ENCODE results near the gene ABCA10.
"Not testable (repeated sequence)": the region's sequence is repeated elsewhere in the genome, so short reads cannot be mapped to it uniquely, and the experiment has no call there.

Gene ABCA10

DNA sequence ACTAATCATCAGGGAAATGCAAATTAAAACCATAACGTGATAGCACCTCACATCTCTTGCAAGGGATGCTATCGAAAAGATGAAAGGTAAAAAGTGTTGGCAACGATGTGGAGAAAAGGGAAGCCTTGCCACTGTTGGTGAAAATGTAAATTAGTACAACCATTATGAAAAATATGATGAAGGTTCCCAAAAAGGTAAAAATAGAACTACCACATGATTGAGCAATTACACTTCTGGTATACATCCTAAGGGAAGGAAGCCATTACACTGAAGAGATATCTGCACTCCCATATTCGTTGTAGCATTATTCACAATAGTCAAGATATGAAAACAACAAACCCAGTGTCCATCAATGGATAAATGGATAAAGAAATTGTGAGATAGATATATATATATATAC lies 21.5 kb downstream of the ABCA10 start:
- Histone ChIP-seq H3K27me3 (ENCODE audit: insufficient read depth, low read length) (no peaks in the 10 kb centered on the region), H4K20me1 (ENCODE audit: insufficient read depth, low read length) (no peaks in the 10 kb centered on the region)
- TF ChIP-seq, protein P1, sequence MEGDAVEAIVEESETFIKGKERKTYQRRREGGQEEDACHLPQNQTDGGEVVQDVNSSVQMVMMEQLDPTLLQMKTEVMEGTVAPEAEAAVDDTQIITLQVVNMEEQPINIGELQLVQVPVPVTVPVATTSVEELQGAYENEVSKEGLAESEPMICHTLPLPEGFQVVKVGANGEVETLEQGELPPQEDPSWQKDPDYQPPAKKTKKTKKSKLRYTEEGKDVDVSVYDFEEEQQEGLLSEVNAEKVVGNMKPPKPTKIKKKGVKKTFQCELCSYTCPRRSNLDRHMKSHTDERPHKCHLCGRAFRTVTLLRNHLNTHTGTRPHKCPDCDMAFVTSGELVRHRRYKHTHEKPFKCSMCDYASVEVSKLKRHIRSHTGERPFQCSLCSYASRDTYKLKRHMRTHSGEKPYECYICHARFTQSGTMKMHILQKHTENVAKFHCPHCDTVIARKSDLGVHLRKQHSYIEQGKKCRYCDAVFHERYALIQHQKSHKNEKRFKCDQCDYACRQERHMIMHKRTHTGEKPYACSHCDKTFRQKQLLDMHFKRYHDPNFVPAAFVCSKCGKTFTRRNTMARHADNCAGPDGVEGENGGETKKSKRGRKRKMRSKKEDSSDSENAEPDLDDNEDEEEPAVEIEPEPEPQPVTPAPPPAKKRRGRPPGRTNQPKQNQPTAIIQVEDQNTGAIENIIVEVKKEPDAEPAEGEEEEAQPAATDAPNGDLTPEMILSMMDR (IDR thresholded peaks at IDR 0.05; ENCODE audit: low read length): no peak
- no peak for TF ChIP-seq EZH2 (IDR thresholded peaks at IDR 0.05; ENCODE audit: borderline replicate concordance, low read length)

DNA sequence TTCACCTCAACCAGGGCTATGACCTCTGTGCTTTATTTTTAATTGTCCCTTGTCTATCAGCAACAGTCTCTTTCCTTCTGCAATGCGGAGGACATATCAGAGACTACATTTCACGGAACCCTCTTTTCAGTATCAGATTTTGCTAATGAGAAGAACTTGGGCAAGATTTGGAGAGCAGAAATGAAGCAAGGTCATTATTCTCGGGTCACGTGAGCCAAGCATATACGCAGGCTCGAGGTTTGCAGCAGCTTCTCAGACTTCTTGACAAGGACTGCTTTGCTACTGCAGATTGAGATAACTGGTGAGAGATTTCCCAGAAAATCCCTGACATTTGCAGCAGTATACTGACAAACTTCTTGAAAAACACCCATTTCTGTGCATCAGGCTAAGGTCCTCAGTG lies 30.4 kb downstream of the ABCA10 start:
- no peaks in the 10 kb centered on the region for H3K79me2 ChIP-seq (ENCODE audit: insufficient read depth, low read length)
- H3K27me3 ChIP-seq (ENCODE audit: insufficient read depth, low read length): no peaks in the 10 kb centered on the region
- TF ChIP-seq EZH2 (IDR thresholded peaks at IDR 0.05; ENCODE audit: borderline replicate concordance, low read length): no peak
- TF ChIP-seq, protein P1 (IDR thresholded peaks at IDR 0.05; ENCODE audit: low read length): no peak
- no peaks in the 10 kb centered on the region for H3F3A ChIP-seq (ENCODE audit: insufficient read depth, low read length)
- H3K36me3 ChIP-seq (ENCODE audit: insufficient read depth, low read length): no peaks in the 10 kb centered on the region
- no peak overlapping the region for H3K9ac ChIP-seq (ENCODE audit: low read length)
- no peak overlapping the region for H2AFZ ChIP-seq (ENCODE audit: low read length)
- no peaks in the 10 kb centered on the region for H3K4me1 ChIP-seq (ENCODE audit: insufficient read depth, low read length, severe bottlenecking)
- H3K9me3 ChIP-seq (ENCODE audit: low read length): no peaks in the 10 kb centered on the region
- no peaks in the 10 kb centered on the region for H3K9me2 ChIP-seq (ENCODE audit: low read depth, low read length)
- H3K4me3 ChIP-seq (ENCODE audit: low read depth, low read length, poor library complexity, severe bottlenecking): no peak overlapping the region
- H3K4me2 ChIP-seq (ENCODE audit: low read length): no peak overlapping the region
- no peaks in the 10 kb centered on the region for H4K20me1 ChIP-seq (ENCODE audit: insufficient read depth, low read length)
- H3K27ac ChIP-seq (ENCODE audit: low read depth, low read length, poor library complexity, severe bottlenecking): no peak overlapping the region

More for the DNA sequence above, 21.5 kb downstream of the ABCA10 start:
- no peaks in the 10 kb centered on the region for H3F3A ChIP-seq (ENCODE audit: insufficient read depth, low read length)
- no peak overlapping the region for H3K27ac ChIP-seq (ENCODE audit: low read depth, low read length, poor library complexity, severe bottlenecking)
- H2AFZ ChIP-seq (ENCODE audit: low read length): no peak overlapping the region
- no peak overlapping the region for H3K9ac ChIP-seq (ENCODE audit: low read length)
- no peak overlapping the region for H3K4me2 ChIP-seq (ENCODE audit: low read length)
- no peaks in the 10 kb centered on the region for H3K9me3 ChIP-seq (ENCODE audit: low read length)
- no peaks in the 10 kb centered on the region for H3K9me2 ChIP-seq (ENCODE audit: low read depth, low read length)
- no peaks in the 10 kb centered on the region for H3K79me2 ChIP-seq (ENCODE audit: insufficient read depth, low read length)
- no peaks in the 10 kb centered on the region for H3K4me1 ChIP-seq (ENCODE audit: insufficient read depth, low read length, severe bottlenecking)
- H3K36me3 ChIP-seq (ENCODE audit: insufficient read depth, low read length): no peaks in the 10 kb centered on the region
- no peak overlapping the region for H3K4me3 ChIP-seq (ENCODE audit: low read depth, low read length, poor library complexity, severe bottlenecking)

DNA sequence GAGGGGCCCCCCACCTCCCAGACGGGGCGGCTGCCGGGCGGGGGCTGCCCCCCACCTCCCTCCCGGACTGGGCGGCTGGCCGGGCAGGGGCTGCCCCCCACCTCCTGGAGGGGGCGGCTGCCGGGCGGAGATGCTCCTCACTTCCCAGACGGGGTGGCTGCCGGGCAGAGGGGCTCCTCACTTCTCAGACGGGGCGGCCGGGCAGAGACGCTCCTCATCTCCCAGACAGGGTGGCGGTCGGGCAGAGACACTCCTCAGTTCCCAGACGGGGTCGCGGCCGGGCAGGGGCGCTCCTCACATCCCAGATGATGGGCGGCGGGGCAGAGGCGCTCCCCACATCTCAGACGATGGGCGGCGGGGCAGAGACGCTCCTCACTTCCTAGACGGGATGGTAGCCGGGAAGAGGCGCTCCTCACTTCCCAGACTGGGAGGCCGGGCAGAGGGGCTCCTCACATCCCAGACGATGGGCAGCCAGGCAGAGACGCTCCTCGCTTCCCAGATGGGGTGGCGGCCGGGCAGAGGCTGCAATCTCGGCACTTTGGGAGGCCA lies 32.4 kb downstream of the ABCA10 start:
- H4K20me1 ChIP-seq (ENCODE audit: insufficient read depth, low read length); H3K36me3 ChIP-seq (ENCODE audit: insufficient read depth, low read length); H3K4me3 ChIP-seq (ENCODE audit: low read depth, low read length, poor library complexity, severe bottlenecking); H3K9me3 ChIP-seq (ENCODE audit: low read length); H3K4me1 ChIP-seq (ENCODE audit: insufficient read depth, low read length, severe bottlenecking); H3K27ac ChIP-seq (ENCODE audit: low read depth, low read length, poor library complexity, severe bottlenecking); H3K79me2 ChIP-seq (ENCODE audit: insufficient read depth, low read length); H3F3A ChIP-seq (ENCODE audit: insufficient read depth, low read length); H3K4me2 ChIP-seq (ENCODE audit: low read length); H2AFZ ChIP-seq (ENCODE audit: low read length); H3K9ac ChIP-seq (ENCODE audit: low read length); H3K27me3 ChIP-seq (ENCODE audit: insufficient read depth, low read length); H3K9me2 ChIP-seq (ENCODE audit: low read depth, low read length): not testable (repeated sequence)

DNA sequence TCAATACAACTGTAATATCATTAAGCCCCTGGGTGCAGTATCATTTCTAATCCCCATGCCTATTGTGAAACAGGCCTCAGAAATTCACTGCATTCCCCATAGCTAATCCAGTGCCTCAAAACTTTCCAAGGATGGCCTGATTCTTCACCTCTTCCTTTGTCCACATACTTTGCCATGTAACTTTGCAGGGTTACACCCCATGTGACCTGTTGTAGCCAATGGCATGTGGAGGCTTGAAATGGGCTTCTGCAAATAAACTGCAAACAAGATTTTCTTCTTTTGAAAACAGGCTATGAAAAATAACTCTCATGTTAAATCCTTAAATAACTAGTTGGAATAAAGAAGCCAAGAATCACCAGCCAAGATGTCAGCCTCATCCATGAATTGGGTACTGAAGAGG lies 35.9 kb downstream of the ABCA10 start:
- no peak overlapping the region for H3K4me3 ChIP-seq (ENCODE audit: low read depth, low read length, poor library complexity, severe bottlenecking)
- H3F3A ChIP-seq (ENCODE audit: insufficient read depth, low read length): no peaks in the 10 kb centered on the region
- TF ChIP-seq EZH2 (IDR thresholded peaks at IDR 0.05; ENCODE audit: borderline replicate concordance, low read length): no peak
- TF ChIP-seq, protein P1 (IDR thresholded peaks at IDR 0.05; ENCODE audit: low read length): no peak
- H3K9me3 ChIP-seq (ENCODE audit: low read length): no peaks in the 10 kb centered on the region
- no peaks in the 10 kb centered on the region for H4K20me1 ChIP-seq (ENCODE audit: insufficient read depth, low read length)
- H3K36me3 ChIP-seq (ENCODE audit: insufficient read depth, low read length): no peaks in the 10 kb centered on the region
- no peak overlapping the region for H3K4me2 ChIP-seq (ENCODE audit: low read length)
- H3K27me3 ChIP-seq (ENCODE audit: insufficient read depth, low read length): no peaks in the 10 kb centered on the region
- H3K27ac ChIP-seq (ENCODE audit: low read depth, low read length, poor library complexity, severe bottlenecking): no peak overlapping the region
- no peaks in the 10 kb centered on the region for H3K9me2 ChIP-seq (ENCODE audit: low read depth, low read length)
- no peaks in the 10 kb centered on the region for H3K79me2 ChIP-seq (ENCODE audit: insufficient read depth, low read length)
- no peak overlapping the region for H3K9ac ChIP-seq (ENCODE audit: low read length)
- no peak overlapping the region for H2AFZ ChIP-seq (ENCODE audit: low read length)
- no peaks in the 10 kb centered on the region for H3K4me1 ChIP-seq (ENCODE audit: insufficient read depth, low read length, severe bottlenecking)

All from OCI-LY1 (cell line).